DMS114 treated with DMSO at 0.1 percent for 48 hours (cell line): ENCODE results near the gene TBC1D1.

ENCODE experiments used
- DNase-seq: peaks from one replicate; lab custom pipeline; 2025; ENCODE audit not compliant: unreplicated experiment; lab: John Stamatoyannopoulos, UW

Gene TBC1D1

GRCh38 chr4:38141808-38142500 lies 251.1 kb downstream of the TBC1D1 start:
- DNase-seq: no peak

GRCh38 chr4:38144031-38144430 lies 253.1 kb downstream of the TBC1D1 start:
- no peak for DNase-seq

- DNase-seq: no peak
These were observed 254.3 kb downstream of the TBC1D1 start for GRCh38 chr4:38145033-38145678.

DNA sequence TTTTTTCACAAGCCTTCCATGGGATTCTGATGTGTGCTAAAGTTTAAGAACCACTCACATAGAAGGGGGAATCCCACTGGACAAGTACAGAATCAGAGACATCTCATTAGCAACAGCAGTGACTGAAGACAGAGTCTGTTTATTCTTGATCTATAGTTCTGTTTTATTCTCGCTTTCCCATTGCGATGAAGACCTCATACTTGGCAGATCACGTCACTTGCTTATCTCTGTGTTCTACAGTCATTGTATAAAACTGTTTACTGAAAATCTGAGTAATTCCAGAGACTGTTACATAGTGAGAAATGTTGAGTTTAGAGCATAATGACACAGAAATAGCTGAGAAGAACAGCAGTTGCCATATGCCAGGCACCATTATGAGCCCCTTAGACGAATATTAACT lies 254.9 kb downstream of the TBC1D1 start:
- no peak for DNase-seq

DNA sequence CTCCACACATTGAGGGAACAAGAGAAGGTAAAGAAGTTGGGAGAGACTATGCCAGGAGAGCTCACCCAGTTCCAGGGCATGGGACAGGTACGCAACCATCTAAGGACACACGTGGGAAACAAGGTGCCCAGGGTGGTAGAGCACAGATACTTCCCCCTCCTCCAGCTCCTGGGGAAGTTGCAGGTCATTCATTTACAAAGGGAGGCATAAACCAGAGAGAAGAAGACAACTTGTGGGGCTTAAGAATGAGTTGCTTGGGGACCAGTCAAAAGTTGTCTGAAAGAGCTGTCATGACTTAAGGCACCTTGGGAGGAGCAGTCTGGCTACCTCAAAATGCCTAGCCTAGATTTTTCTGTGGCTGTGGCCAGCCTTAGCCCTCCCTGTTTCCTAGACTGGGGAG lies 255.5 kb downstream of the TBC1D1 start:
- DNase-seq: no peak

- DNase-seq: no peak
These were observed 258.6 kb downstream of the TBC1D1 start for GRCh38 chr4:38149472-38149996.

DNA sequence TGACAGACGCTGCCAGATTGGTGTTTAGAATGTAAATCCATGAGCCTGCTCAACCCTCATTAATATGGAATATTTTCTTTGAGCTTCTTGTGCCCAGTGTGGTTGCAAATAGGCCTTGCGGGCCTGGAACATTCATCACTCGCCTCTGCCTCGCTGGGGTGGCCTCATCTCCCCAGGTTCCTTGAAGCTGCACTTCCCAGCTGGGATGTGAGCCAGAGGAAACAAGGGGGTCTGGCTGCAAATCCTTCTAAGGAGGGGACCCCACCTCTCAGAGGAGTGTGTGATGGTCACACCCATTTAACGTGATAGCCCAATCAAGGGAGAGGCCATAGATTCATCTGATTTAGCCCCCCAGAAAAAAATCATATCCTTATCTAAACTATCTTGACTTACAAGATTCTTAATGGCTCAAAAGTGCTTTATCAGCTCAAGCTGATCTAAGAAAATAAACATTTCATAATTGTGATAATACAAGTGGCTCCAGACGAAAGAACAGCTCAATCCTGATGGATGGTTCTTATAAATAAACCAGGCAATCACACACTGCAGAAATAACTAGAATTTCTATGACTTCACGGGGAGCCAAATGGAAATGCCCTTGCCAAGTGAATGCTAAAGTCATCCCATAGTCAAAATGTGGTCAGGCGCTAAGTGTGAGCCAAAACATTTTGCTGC lies 259.2 kb downstream of the TBC1D1 start:
- no peak for DNase-seq

DNA sequence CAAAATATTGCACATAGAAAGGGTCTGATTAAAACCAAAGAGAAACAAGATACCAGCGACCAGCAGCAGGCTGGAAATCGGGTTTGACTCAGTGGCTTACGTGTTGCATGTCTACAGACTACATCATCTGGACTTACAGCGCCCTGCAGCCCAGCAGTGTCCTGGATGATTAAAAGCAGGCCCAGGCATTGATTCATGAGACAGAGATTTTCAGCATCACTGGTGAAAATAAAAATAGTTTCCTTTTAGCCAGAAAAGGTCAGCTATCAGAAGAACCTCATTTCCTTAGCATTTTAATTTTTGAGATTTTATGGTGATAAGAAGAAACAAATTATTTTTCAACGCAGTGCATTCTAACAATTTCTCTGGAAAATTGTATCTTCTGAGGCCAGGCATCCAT lies 259.9 kb downstream of the TBC1D1 start:
- DNase-seq: no peak

GRCh38 chr4:38151873-38152272 lies 261.0 kb downstream of the TBC1D1 start:
- no peak for DNase-seq

- no peak for DNase-seq
These were observed 261.4 kb downstream of the TBC1D1 start for GRCh38 chr4:38152305-38152704.

DNA sequence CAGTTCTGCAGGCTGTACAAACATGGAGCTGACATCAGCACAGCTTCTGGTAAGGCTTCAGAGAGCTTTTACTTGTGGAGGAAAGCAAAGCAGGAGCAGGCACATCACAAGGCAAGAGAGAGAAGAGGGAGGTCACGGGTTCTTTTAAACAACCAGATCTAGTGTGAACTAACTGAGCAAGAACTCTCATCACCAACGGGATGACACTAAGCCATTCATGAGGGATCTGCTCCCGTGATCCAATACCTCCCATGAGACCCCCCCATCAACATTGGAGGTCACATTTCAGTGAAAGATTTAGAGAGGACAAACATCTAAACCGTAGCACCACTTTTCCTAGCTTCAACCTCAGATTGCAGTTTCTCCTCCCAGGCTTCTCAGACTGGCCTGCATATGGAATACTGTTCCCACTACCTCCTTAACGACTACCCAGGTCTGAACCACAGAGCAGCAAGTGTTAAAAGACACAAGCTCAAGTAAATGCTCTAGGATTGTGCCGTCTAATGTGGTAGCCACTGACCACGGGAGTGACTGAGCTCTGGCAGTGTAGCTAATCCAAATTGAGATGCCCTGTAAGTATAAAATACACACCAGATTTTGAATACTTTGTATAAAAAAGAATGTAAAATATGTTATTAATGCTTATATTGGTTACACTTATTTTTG lies 262.0 kb downstream of the TBC1D1 start:
- DNase-seq: no peak

DNA sequence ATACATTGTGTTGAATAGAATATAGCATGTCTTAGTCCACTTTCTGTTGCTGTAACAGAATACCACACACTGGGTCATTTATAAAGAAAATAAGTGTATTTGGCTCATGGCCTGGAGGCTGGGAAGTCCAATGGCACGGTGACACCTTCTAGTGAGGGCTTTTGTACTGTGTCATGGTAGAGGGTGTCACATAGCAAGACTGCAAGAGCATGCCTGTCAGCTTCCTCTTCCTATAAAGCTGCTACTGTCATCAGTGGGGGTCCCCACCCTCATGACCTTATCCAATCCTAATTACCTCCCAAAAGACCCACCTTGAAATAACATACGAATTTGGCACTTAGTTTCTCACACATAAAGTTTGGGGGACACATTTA lies 262.5 kb downstream of the TBC1D1 start:
- DNase-seq: no peak

DNA sequence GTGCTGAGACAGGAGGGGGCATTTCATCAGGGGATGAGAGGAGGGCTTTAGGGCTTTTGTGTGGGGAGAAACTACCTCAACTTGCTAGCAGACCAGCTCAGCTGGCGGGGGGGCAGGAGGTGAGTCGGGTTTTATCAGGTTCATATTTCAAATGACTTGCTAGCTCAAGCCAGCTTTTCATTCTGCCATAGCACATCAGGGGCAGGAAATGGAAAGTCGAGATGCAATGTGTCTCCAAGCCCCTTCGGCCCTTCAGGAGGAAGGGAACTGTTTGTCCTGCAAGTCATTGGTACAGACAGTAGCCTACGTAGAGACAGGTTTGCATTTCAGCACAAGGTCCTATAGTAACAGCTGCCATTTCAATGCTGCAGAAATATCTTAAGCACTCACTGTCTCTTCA lies 263.4 kb downstream of the TBC1D1 start:
- no peak for DNase-seq

DNA sequence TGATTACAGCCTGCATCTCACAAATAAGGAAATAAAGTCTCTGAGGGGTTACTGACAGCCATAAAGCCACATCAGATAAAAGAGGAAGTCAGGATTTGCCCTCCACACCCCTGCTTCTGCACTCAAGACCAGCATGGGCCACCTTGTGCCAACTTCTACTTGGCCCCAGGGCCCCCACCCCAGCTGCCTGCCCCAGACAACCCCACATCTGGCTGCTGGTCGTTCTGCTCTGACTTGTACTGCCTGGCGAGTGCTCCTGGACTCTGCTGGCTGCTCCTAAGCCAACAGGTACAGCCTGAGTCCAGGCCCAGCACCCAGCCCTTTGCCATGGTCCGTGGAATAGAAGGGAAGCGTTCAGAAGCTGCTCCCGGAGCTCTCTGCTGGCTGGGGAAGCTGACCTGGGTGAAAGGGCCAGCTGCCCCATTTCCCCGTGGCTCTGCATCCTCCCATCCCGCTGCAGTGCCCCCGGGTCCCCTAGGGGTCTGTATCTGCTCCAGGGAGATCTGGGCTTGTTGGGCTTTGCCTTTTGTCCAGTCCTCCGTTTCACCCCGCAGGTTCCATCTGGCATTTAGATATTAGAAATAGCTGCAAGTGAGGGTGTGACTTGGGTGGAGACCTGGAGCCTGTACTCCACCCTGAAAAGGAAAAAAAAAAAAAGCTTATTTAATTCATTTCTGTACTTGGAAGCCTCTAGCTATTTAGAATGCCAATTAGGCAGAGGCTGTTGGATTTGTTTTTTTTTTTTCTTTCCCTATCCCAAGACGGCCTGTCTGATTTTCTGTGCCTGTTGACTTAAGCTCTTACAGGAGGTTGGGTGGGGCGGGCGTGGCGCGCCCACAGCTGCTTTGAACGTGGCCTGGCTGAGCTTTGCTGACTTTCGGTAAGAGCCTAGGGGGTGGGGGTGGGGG lies 264.1 kb downstream of the TBC1D1 start:
- no peak for DNase-seq

DNA sequence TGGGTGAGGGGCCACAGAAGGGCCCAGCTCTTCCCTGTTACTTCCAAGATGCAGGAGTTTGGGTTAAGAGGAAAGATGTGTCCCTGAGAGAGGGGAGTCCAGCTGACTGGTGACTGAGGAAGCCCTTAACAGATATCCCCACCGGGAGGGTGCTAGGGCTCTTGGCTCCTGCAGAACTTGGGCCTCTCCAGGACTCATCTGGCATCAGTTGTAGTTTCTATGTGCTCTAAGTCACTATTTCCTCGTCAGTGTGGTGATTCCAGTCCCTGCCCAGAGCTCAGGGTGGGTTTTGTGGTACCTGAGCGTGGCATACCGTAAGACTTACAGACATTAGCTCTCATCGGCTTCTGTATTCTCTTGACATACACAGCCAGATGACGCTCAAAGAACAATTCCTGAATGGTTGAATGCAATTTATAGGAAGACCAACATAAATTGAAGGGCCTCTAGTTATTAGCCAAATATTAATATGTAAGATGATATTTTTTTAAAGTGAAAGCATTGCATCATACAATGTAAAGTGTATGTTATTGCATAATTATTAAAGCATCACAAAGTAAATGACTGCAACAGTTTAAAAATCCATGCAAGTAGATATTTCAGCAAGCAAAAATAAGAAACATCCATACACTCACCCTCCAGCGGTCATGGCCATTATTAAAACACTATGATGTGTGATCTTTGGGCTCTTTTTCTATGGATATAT lies 264.9 kb downstream of the TBC1D1 start:
- no peak for DNase-seq

DNA sequence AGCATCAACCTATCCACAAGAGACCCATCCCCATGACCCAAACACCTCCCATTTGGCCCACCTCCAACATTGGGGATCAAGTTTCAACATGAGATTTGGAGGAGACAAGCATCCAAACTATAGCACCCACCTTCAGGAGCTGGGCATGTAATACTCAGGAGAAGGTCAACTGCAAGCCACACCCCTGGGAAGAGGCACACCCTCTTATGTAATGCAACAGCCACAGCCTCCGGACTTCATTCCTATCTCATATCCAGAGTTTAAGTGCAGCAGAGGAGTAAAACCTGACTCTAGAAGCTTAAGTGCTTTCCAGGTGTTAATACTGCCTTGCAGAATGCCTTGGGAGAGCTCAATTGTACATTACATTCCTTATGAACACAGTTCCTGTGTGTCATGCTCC lies 266.7 kb downstream of the TBC1D1 start:
- no peak for DNase-seq

- no peak for DNase-seq
These were observed 269.8 kb downstream of the TBC1D1 start for GRCh38 chr4:38160487-38161207.

- DNase-seq: no peak
These were observed 270.6 kb downstream of the TBC1D1 start for GRCh38 chr4:38161208-38162113.
